Measurements from ENCODE around the gene TRABD2A. TPM values are rescaled to one million over a fixed set of nuclear protein-coding genes. Genes with fewer than 3 reads are reported as not detected.
A peak's percentile ranks its signal among the peaks of the same experiment; 100 is the strongest.

Gene TRABD2A
- total and polyA plus RNA-seq, 2 experiments from 2014 or later: 3.4 to 5.0 TPM

- 93 to 96% methylated on average over 4 of the region's 4 CpGs for WGBS, 2 experiments (ENCODE audit: low coverage in 1 of 2, low lambda C conversion rate in 2 of 2, missing lambda C conversion rate in 2 of 2)
Observed at GRCh38 chr2:84902526-84902925, 21.6 kb upstream of the TRABD2A start.

GRCh38 chr2:84901593-84902120, 20.8 kb upstream of the TRABD2A start:
- H3K79me2 ChIP-seq (ENCODE audit: insufficient read depth): peaks cover 11% of the 10 kb centered on the region
- peak overlapping the region; percentile 73 for H3K27ac ChIP-seq

More at GRCh38 chr2:84902526-84902925, 21.6 kb upstream of the TRABD2A start:
- Histone ChIP-seq H2AFZ (no peak overlapping the region), H3K9ac (no peak overlapping the region), H3K27me3 (replicated peaks; ENCODE audit: insufficient read depth) (no peaks in the 10 kb centered on the region), H3K9me3 (ENCODE audit: low read depth) (no peaks in the 10 kb centered on the region), H3K27ac (no peak overlapping the region; the same call in 1 of the 2 replicates), H3K4me2 (ENCODE audit: unreplicated experiment) (no peak overlapping the region), H3F3A (ENCODE audit: insufficient read depth) (peaks cover 51% of the 10 kb centered on the region), H3K4me3 (no peak overlapping the region), H3K9me2 (ENCODE audit: insufficient read depth) (no peaks in the 10 kb centered on the region), H3K4me1 (ENCODE audit: insufficient read depth) (peaks cover 21% of the 10 kb centered on the region), H4K20me1 (ENCODE audit: insufficient read depth) (no peaks in the 10 kb centered on the region), H3K36me3 (ENCODE audit: low read depth) (peaks cover 9% of the 10 kb centered on the region), H3K79me2 (ENCODE audit: insufficient read depth) (peaks cover 15% of the 10 kb centered on the region)
- TF ChIP-seq EZH2phosphoT487 (IDR thresholded peaks at IDR 0.05; ENCODE audit: insufficient read depth, low read depth): no peak
- TF ChIP-seq EZH2 (IDR thresholded peaks at IDR 0.05; ENCODE audit: insufficient read depth, poor library complexity, severe bottlenecking): no peak
- in situ Hi-C loops (cut with MboI): no loop called here
- DNase-seq: no peak

GRCh38 chr2:84900971-84901370, 20.1 kb upstream of the TRABD2A start:
- Histone ChIP-seq H3K9me3 (ENCODE audit: low read depth) (no peaks in the 10 kb centered on the region), H3K36me3 (ENCODE audit: low read depth) (no peaks in the 10 kb centered on the region; the same call in 1 of the 2 replicates), H3F3A (ENCODE audit: insufficient read depth) (peaks cover 55% of the 10 kb centered on the region), H2AFZ (no peak overlapping the region), H3K27ac (peak overlapping the region; percentile 73), H3K9me2 (ENCODE audit: insufficient read depth) (no peaks in the 10 kb centered on the region), H4K20me1 (ENCODE audit: insufficient read depth) (no peaks in the 10 kb centered on the region), H3K27me3 (replicated peaks; ENCODE audit: insufficient read depth) (no peaks in the 10 kb centered on the region), H3K4me1 (ENCODE audit: insufficient read depth) (peaks cover 34% of the 10 kb centered on the region), H3K4me3 (no peak overlapping the region), H3K79me2 (ENCODE audit: insufficient read depth) (peaks cover 5% of the 10 kb centered on the region), H3K9ac (no peak overlapping the region), H3K4me2 (ENCODE audit: unreplicated experiment) (no peak overlapping the region)
- in situ Hi-C loops (cut with MboI): no loop called here
- DNase-seq: no peak
- TF ChIP-seq EZH2 (IDR thresholded peaks at IDR 0.05; ENCODE audit: insufficient read depth, poor library complexity, severe bottlenecking): no peak
- WGBS, 2 experiments (ENCODE audit: low coverage in 1 of 2, low lambda C conversion rate in 2 of 2, missing lambda C conversion rate in 2 of 2): 96 to 100% methylated on average over 1 of the region's 1 CpG

More at GRCh38 chr2:84901593-84902120, 20.8 kb upstream of the TRABD2A start:
- 0 out of 2 replicates have a peak overlapping the region, but pooled peaks have one; percentile 18 for H3K9ac ChIP-seq
- peaks cover 29% of the 10 kb centered on the region for H3K4me1 ChIP-seq (ENCODE audit: insufficient read depth)
- in situ Hi-C loops (cut with MboI): no loop called here
- 14 to 28% methylated on average over 2 of the region's 2 CpGs for WGBS, 2 experiments (ENCODE audit: low coverage in 1 of 2, low lambda C conversion rate in 2 of 2, missing lambda C conversion rate in 2 of 2)
- H3F3A ChIP-seq (ENCODE audit: insufficient read depth): peaks cover 54% of the 10 kb centered on the region
- H3K27me3 ChIP-seq (replicated peaks; ENCODE audit: insufficient read depth): no peaks in the 10 kb centered on the region
- no peak overlapping the region for H3K4me3 ChIP-seq
- H3K4me2 ChIP-seq (ENCODE audit: unreplicated experiment): no peak overlapping the region
- H3K36me3 ChIP-seq (ENCODE audit: low read depth): peaks cover 7% of the 10 kb centered on the region
- no peaks in the 10 kb centered on the region for H3K9me3 ChIP-seq (ENCODE audit: low read depth)
- no peak overlapping the region for H2AFZ ChIP-seq
- peak; percentile 87 for DNase-seq
- no peaks in the 10 kb centered on the region for H4K20me1 ChIP-seq (ENCODE audit: insufficient read depth)
- no peak for TF ChIP-seq EZH2phosphoT487 (IDR thresholded peaks at IDR 0.05; ENCODE audit: insufficient read depth, low read depth)
- TF ChIP-seq EZH2 (IDR thresholded peaks at IDR 0.05; ENCODE audit: insufficient read depth, poor library complexity, severe bottlenecking): no peak
- H3K9me2 ChIP-seq (ENCODE audit: insufficient read depth): no peaks in the 10 kb centered on the region

GRCh38 chr2:84899304-84900204, 18.7 kb upstream of the TRABD2A start:
- H3K4me2 ChIP-seq (ENCODE audit: unreplicated experiment): no peak overlapping the region
- H3K27ac ChIP-seq: peak overlapping the region; percentile 96
- whole genome bisulfite sequencing, 2 experiments (ENCODE audit: low coverage in 1 of 2, low lambda C conversion rate in 2 of 2, missing lambda C conversion rate in 2 of 2): 95% methylated on average over 8 of the region's 8 CpGs
- H4K20me1 ChIP-seq (ENCODE audit: insufficient read depth): no peaks in the 10 kb centered on the region
- 0 out of 2 replicates have a peak overlapping the region, but pooled peaks have one; percentile 68 for H3K9ac ChIP-seq
- H3K9me2 ChIP-seq (ENCODE audit: insufficient read depth): no peaks in the 10 kb centered on the region
- DNase-seq: no peak
- no peaks in the 10 kb centered on the region for H3K79me2 ChIP-seq (ENCODE audit: insufficient read depth)
- peaks cover 66% of the 10 kb centered on the region for H3F3A ChIP-seq (ENCODE audit: insufficient read depth)
- in situ Hi-C loops (cut with MboI): no loop called here
- H3K4me3 ChIP-seq: no peak overlapping the region
- 0 out of 2 replicates have a peak overlapping the region, but pooled peaks have one; percentile 65 for H2AFZ ChIP-seq
- TF ChIP-seq EZH2phosphoT487 (IDR thresholded peaks at IDR 0.05; ENCODE audit: insufficient read depth, low read depth) (no peak), EZH2 (IDR thresholded peaks at IDR 0.05; ENCODE audit: insufficient read depth, poor library complexity, severe bottlenecking) (no peak)
- no peaks in the 10 kb centered on the region for H3K36me3 ChIP-seq (ENCODE audit: low read depth)
- no peaks in the 10 kb centered on the region for H3K9me3 ChIP-seq (ENCODE audit: low read depth)
- peaks cover 46% of the 10 kb centered on the region for H3K4me1 ChIP-seq (ENCODE audit: insufficient read depth)
- no peaks in the 10 kb centered on the region for H3K27me3 ChIP-seq (replicated peaks; ENCODE audit: insufficient read depth)

Data from GM23248 (cell line).